ENCODE measurements around the gene DEFB110. TPM values are rescaled to one million over a fixed set of nuclear protein-coding genes. Genes with fewer than 3 reads are reported as not detected.

The DEFB110 gene
- total RNA-seq, 1 donor from 2014 or later = not detected

DNA sequence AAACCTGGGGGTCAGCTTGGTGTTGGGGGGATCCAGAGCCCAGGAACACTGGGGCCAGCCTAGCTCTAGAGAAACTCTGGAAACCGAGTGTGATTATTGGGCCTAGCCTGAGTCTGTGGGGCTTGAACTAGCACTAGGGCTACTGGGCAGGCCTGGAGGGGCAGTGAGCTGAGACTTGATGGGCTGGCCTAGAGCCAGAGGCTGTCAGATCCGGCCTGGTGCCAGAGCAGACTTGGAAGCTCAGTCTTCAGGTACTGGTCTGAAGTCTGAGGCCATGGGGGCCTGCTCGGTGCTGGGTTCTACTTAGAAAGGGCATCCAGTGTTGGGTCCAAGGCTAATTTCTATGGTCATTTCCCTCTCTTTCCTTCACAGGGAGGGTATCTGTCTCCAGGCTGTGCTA is 25.2 kb upstream of the DEFB110 start:
- no peaks in the 10 kb centered on the region for H3K36me3 Mint-ChIP-seq (ENCODE audit: unreplicated experiment)
- H3K27ac Mint-ChIP-seq (ENCODE audit: unreplicated experiment) = no peak overlapping the region
- H3K4me1 Mint-ChIP-seq (ENCODE audit: low read depth, unreplicated experiment) = no peaks in the 10 kb centered on the region
- TF ChIP-seq, protein P1, sequence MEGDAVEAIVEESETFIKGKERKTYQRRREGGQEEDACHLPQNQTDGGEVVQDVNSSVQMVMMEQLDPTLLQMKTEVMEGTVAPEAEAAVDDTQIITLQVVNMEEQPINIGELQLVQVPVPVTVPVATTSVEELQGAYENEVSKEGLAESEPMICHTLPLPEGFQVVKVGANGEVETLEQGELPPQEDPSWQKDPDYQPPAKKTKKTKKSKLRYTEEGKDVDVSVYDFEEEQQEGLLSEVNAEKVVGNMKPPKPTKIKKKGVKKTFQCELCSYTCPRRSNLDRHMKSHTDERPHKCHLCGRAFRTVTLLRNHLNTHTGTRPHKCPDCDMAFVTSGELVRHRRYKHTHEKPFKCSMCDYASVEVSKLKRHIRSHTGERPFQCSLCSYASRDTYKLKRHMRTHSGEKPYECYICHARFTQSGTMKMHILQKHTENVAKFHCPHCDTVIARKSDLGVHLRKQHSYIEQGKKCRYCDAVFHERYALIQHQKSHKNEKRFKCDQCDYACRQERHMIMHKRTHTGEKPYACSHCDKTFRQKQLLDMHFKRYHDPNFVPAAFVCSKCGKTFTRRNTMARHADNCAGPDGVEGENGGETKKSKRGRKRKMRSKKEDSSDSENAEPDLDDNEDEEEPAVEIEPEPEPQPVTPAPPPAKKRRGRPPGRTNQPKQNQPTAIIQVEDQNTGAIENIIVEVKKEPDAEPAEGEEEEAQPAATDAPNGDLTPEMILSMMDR (IDR thresholded peaks at IDR 0.05; ENCODE audit: partially characterized antibody, unreplicated experiment) = no peak
- no peak overlapping the region for H3K4me3 Mint-ChIP-seq (ENCODE audit: unreplicated experiment)
- H3K27me3 Mint-ChIP-seq (ENCODE audit: unreplicated experiment) = no peaks in the 10 kb centered on the region
- no peak for DNase-seq
- H3K9me3 Mint-ChIP-seq (ENCODE audit: unreplicated experiment) = no peaks in the 10 kb centered on the region

DNA sequence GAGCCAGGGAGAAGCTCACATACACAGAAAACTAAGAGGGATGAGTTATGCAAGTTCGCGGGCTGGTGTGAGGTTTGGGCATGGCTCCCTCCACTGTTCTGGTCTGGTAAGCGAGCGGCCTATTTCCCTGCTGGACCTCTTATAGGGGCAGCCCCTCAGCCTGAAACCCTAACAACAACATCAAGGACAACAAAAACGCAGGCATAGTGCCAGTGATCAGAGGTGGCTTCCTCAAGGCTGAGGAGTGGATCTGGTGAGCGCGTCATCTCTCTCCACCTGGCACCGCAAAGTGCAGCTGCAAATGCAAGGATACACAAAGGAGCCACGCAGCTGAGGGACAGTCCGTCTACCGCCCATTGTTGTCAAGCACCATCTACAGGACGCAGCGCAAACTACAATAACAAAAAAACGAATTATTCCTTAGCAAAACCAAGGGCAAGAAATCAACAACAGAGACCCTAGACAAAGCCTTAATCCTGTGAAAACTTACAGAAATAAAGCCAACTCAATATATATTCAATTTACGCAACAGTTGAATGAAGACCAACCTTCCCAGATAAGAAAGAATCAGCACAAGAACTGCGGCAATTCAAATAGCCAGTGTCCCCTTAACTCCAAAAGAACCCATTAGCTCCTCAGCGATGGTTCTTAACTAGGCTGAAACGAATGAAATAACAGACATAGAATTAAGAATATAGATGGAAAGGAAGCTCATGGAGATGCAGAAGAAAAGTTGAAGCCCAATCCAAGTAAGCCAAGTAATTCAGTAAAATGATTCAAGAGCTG is 9.2 kb upstream of the DEFB110 start:
- TF ChIP-seq, protein P1 (IDR thresholded peaks at IDR 0.05; ENCODE audit: partially characterized antibody, unreplicated experiment) = peak; percentile 61
- peak; percentile 66 for DNase-seq
- Mint-ChIP-seq H3K4me1 (ENCODE audit: low read depth, unreplicated experiment) (peaks cover 4% of the 10 kb centered on the region), H3K36me3 (ENCODE audit: unreplicated experiment) (no peaks in the 10 kb centered on the region), H3K4me3 (ENCODE audit: unreplicated experiment) (no peak overlapping the region), H3K27ac (ENCODE audit: unreplicated experiment) (peak overlapping the region; percentile 93), H3K27me3 (ENCODE audit: unreplicated experiment) (no peaks in the 10 kb centered on the region), H3K9me3 (ENCODE audit: unreplicated experiment) (no peaks in the 10 kb centered on the region)

DNA sequence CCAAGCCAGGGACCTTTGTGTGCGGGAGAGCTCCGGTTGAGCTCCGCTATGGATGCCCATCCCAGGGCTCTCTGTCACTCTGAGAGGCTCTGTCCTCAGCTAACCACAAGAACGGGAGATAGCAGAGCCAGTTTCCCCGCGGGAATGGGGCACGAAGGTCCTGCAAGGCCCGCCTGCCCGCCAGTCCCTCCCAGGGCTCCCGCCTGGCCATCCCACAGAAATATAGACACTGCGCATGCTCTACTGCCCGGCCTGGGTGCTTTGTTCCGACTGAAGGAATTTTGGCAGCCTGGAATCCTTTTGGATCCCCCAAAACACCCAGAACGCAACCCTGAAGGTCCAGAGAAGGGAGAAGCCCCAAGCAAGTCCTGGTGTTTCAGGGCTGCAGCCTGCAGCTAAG is 8.6 kb upstream of the DEFB110 start:
- Mint-ChIP-seq H3K9me3 (ENCODE audit: unreplicated experiment) (no peaks in the 10 kb centered on the region), H3K4me1 (ENCODE audit: low read depth, unreplicated experiment) (peaks cover 4% of the 10 kb centered on the region), H3K27ac (ENCODE audit: unreplicated experiment) (peak overlapping the region; percentile 93), H3K27me3 (ENCODE audit: unreplicated experiment) (no peaks in the 10 kb centered on the region), H3K36me3 (ENCODE audit: unreplicated experiment) (no peaks in the 10 kb centered on the region), H3K4me3 (ENCODE audit: unreplicated experiment) (no peak overlapping the region)
- TF ChIP-seq, protein P1 (IDR thresholded peaks at IDR 0.05; ENCODE audit: partially characterized antibody, unreplicated experiment) = no peak
- DNase-seq = no peak

DNA sequence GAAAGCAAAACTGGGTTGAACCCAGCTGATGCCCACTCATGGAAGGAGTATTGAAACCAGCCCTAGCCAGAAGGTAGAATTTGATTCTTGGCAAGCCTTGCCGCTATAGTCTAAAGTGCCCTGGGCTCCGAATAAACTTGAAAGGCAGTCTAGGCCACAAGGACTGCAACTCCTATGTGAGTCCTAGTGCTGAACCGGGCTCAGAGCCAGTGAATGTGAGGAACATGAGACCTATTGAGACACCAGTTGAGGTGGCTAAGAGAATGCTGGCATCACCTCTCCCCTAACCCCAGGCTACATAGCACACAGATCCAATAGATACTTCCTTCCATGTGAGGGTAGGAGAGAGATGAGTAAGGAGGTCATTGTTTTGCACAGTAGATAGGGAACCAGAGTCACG is 3.5 kb upstream of the DEFB110 start:
- H3K36me3 Mint-ChIP-seq (ENCODE audit: unreplicated experiment) = no peaks in the 10 kb centered on the region
- DNase-seq = no peak
- H3K4me3 Mint-ChIP-seq (ENCODE audit: unreplicated experiment) = no peak overlapping the region
- H3K4me1 Mint-ChIP-seq (ENCODE audit: low read depth, unreplicated experiment) = no peaks in the 10 kb centered on the region
- H3K9me3 Mint-ChIP-seq (ENCODE audit: unreplicated experiment) = no peaks in the 10 kb centered on the region
- H3K27me3 Mint-ChIP-seq (ENCODE audit: unreplicated experiment) = no peaks in the 10 kb centered on the region
- TF ChIP-seq, protein P1 (IDR thresholded peaks at IDR 0.05; ENCODE audit: partially characterized antibody, unreplicated experiment) = no peak
- H3K27ac Mint-ChIP-seq (ENCODE audit: unreplicated experiment) = no peak overlapping the region

DNA sequence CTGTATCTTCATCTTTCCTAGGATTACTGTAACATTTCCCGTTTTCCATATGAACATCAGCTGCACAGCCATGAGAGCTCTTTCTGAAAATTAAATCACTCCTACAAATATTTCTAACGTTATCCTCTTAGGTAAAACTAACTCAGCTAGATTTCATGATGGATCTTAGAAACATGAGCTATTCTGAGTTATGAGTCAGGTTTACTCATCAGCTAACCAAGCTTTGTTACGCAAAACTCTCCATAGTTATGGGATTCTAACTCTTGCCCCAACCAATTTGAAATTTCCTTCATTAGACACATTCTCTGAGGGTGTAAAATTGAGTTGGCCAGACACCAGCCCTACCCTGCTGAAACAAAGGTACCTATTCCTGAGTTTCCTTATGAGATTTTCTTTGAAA is 14.0 kb downstream of the DEFB110 start:
- no peaks in the 10 kb centered on the region for H3K9me3 Mint-ChIP-seq (ENCODE audit: unreplicated experiment)
- H3K4me3 Mint-ChIP-seq (ENCODE audit: unreplicated experiment) = no peak overlapping the region

More for the DNA sequence above, 14.0 kb downstream of the DEFB110 start:
- Mint-ChIP-seq H3K4me1 (ENCODE audit: low read depth, unreplicated experiment) (peaks cover 7% of the 10 kb centered on the region), H3K36me3 (ENCODE audit: unreplicated experiment) (no peaks in the 10 kb centered on the region), H3K27me3 (ENCODE audit: unreplicated experiment) (no peaks in the 10 kb centered on the region), H3K27ac (ENCODE audit: unreplicated experiment) (no peak overlapping the region)
- no peak for DNase-seq
- TF ChIP-seq, protein P1 (IDR thresholded peaks at IDR 0.05; ENCODE audit: partially characterized antibody, unreplicated experiment) = no peak
